Measurements from ENCODE around the gene EGLN2.
"Not testable (repeated sequence)": the region's sequence is repeated elsewhere in the genome, so short reads cannot be mapped to it uniquely, and the experiment has no call there.

The EGLN2 gene

GRCh38 chr19:40768869-40769268 lies 30.1 kb upstream of the EGLN2 start:
- DNase-seq (ENCODE audit: low spot score), result no peak
- TF ChIP-seq CTCF (IDR thresholded peaks at IDR 0.05; ENCODE audit: extremely low read depth, missing control alignments), result no peak

GRCh38 chr19:40771101-40771862 lies 27.7 kb upstream of the EGLN2 start:
- DNase-seq (ENCODE audit: low spot score), result not testable (repeated sequence)

GRCh38 chr19:40774916-40775631 lies 23.9 kb upstream of the EGLN2 start, which contains the start of gene MIA:
Gene MIA (plus strand): TSS chr19:40775521. CDS start chr19:40775543, 22 bp downstream.
- no peak for TF ChIP-seq CTCF (IDR thresholded peaks at IDR 0.05; ENCODE audit: extremely low read depth, missing control alignments)
- DNase-seq (ENCODE audit: low spot score), result no peak

GRCh38 chr19:40775632-40776022 lies 23.4 kb upstream of the EGLN2 start:
- no peak for TF ChIP-seq CTCF (IDR thresholded peaks at IDR 0.05; ENCODE audit: extremely low read depth, missing control alignments)
- DNase-seq (ENCODE audit: low spot score), result no peak

- no peak for DNase-seq (ENCODE audit: low spot score)
- no peak for TF ChIP-seq CTCF (IDR thresholded peaks at IDR 0.05; ENCODE audit: extremely low read depth, missing control alignments)
Measured at GRCh38 chr19:40776364-40776763, 22.6 kb upstream of the EGLN2 start.

GRCh38 chr19:40776932-40777644 lies 21.9 kb upstream of the EGLN2 start:
- peak; percentile 86 for DNase-seq (ENCODE audit: low spot score)
- no peak for TF ChIP-seq CTCF (IDR thresholded peaks at IDR 0.05; ENCODE audit: extremely low read depth, missing control alignments)

- DNase-seq (ENCODE audit: low spot score), result no peak
- TF ChIP-seq CTCF (IDR thresholded peaks at IDR 0.05; ENCODE audit: extremely low read depth, missing control alignments), result no peak
Measured at GRCh38 chr19:40777645-40777936, 21.4 kb upstream of the EGLN2 start.
